GM21737 (cell line): ENCODE data around the gene SLC29A3.

Experiments
- ATAC-seq: cut with Tn5 transposase; IDR thresholded peaks from one replicate; pipeline ENCODE4 v1.9.1; 2021; ENCODE audit warnings: mild to moderate bottlenecking, moderate library complexity; ENCODE audit not compliant: unreplicated experiment

The SLC29A3 gene

DNA sequence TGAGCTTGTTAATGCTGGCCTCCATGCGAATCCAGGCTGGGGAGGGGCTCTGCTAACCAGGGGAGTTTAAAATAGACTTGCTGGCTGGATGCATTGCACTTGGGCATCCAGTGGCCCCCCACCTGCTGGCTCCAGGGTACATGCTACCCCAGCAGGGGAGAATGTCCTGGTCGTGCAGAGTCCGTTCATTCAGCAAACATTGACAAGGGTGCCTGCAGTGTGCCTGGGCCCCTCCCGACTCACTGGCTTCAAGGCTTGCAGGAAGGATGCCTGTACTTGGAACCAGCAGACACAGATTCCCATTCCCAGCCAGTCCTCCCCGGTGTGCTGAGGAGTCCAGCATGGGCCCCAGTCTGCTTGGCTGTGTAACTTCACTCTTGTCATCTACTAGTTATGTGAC is 1.5 kb downstream of the SLC29A3 start:
- no peak for ATAC-seq

DNA sequence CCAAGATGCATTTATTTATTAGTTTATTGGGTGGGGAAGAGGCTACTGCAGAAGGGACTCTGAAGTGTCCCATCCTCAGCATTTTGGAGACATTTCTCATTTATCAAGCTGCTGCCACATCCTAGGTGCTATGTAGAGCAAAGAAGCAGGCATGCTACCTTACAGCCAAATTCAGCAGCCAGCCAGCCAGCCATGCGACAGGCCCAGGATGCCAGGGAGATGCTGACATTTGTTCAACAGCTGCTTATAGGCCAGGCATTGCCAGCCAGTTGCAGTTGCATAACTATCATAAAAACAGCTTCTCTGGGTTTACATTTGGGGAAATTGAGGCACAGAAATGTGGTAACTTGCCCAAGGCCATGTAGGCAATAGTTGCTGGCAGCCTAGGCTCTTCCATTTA is 2.3 kb downstream of the SLC29A3 start:
- ATAC-seq = no peak

DNA sequence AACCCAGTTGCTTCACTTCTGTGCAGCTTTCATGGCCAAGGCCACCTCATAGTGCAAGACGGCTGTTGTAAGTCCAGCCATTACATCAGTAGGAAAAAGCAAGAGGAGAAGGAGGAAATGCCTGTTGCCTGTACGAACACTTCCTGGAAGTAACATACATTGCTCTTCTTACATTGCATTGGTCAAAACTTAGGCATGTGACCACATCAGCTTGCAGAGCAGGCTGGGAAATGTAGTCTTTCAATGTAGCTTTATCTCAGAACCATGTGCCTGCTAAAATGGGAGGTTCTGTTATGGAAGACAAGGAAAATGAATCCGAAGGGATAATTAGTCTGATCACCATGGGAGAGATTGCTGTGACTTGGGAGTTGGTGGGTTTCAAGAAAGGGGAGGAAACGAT is 4.3 kb downstream of the SLC29A3 start:
- ATAC-seq = no peak

DNA sequence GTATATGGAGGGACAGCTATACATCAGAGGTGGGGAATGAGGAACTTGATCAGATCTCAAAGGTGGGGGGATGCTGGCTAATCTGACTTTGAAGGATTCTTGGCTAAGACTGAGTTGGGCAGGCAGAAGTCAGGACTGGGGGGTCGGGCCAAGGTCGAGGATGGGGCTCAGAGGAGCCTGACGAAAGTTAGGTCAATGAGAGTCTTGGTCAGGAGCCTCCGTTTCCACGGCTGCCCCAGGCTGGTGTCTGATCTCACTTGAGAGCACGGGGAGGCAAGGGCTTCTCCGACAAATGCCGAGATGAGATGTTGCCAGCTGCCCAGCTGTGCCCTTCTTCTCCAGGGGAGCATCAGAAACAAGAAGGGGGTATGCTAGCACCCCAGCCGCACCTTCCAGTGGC is 5.7 kb downstream of the SLC29A3 start:
- ATAC-seq = no peak

DNA sequence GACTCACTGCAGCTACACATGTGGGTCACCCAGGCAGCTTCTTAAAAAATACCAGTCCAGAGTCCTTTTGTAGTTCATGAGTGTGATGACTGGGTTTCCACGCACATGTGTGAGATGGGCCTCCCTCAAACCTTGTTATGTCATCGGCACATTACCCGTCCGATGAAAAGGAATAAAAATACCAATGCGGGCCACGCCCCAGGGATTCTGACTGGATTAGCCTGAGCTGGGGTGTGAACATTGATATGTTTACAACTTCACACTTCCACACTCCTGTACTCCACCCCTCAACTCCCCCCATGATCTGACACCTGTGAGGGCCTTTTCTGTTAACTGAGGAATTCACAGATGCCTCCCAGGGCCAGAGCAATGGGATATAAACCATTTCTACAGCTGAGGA is 6.2 kb downstream of the SLC29A3 start:
- no peak for ATAC-seq

DNA sequence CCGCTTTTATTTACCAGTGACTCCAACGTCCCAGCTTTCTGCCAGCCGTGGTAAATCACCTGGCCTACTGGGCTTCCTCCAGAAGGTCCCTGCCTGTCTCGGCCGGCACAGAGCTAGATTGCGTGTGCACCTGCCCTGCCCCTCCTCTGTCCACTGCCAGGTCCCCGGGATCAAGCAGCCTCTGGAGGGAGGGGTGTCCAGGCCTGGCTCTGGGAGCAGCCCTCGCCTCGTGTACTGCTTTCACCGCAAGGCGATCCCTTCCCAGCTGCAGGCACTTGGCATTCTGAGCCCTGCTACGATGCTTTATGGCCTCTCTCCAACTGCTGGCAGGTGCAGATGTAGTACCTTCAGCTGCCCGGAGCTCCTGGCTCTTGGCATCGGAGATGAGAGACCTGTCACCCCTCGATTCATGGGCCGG is 7.4 kb downstream of the SLC29A3 start:
- no peak for ATAC-seq

DNA sequence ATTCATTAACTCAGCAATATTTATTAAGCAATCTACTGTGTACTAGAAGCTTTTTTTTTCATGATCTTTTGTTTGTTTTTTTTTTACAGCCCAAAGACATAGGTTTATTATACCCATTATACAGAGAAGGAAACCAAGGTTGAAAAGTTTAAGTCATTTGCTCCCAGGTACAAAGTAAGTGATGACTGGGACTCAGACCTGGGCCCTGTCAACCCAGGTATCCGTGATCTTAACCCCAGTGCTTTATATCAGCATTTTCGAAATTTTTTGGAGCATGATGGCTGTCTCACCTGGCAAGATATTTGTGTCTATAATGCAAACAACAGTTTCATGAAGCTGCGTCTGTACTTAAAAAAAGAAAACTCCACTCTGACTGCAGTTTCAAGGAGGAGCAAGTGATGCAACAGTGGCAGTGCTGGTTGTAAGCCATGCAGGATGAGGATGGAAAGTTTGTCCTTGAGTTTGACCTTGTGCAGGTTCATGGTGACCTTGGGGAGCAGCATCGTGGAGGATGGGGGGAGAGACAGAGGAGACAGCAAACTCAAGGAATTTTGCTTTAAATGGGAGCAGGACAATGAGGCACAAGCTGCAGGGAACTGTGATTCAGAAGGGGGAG is 11.8 kb downstream of the SLC29A3 start:
- no peak for ATAC-seq

DNA sequence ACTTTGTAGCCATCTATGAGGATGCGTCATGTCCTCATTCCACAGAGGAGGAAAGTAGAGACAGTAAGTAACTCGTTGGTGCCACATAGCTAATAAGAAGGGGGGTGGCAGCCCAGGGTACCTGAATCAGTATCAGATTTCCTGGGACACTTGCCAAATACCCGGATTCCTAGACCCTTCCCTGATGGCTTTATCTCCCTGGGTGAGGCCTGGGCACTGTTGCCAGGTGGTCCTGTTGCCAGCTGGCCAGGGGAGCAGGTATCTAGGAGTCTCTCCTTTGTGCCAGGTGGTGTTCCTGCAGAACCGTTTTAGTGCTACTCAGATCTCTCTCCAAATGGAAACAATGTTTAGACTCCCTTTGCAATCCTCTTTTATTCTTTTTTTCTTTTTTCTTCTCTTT is 12.7 kb downstream of the SLC29A3 start:
- ATAC-seq = no peak

DNA sequence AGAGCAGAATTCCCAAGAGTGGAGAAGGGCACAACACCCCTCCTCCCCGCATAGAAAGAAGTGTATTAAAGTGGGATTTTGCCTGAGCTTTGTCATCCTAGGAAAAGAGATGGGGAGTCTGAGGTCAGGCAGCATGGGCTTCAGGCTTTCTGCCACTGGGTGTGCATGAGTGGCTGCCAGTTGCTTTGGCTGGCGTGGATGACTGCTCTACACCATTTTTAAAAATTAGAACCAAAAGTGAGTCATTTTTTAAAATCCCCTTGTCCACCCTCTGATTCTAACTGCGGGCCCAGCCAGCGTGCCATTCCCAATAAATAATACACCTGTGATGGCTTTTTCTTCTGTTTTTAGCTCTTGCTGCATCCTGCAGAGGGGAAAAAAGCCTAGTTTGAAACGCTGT is 13.4 kb downstream of the SLC29A3 start:
- ATAC-seq = no peak

DNA sequence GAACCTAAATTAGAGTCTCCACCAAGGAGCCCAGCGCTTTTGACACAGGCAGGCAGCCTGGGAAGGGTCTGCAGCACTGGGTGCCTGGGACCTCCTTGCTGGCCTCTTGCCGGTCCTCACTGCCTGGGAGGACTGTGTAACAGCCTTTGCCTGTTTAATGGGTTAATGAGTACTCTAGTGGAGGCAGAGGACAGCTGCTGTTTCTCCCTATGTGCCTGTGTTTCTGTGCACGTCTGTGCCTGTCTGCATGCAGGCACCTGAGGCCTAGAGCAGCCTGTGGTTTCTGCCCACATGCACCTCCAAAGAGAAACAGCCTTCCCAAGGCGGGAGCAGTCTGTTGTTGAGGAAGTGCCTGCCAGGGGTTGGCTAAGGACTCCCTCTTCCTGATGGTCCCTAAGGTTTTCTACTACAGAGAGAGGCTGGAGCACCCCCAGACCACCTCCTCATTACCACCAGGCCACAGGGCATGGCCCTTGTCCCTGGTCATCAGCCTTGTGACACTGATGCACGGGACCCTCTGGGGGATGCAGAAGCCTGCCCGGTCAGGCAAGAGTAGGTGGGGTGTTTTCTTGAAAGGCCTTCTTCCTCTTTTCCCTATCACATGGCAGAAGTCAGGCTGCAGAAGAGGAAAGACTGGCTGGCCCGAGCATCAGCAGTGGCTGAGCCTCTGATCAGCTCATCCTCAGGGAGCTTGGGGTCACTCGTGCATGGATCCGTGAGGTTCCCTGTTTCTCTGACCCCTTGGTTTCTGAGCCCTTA is 14.2 kb downstream of the SLC29A3 start:
- ATAC-seq = no peak

DNA sequence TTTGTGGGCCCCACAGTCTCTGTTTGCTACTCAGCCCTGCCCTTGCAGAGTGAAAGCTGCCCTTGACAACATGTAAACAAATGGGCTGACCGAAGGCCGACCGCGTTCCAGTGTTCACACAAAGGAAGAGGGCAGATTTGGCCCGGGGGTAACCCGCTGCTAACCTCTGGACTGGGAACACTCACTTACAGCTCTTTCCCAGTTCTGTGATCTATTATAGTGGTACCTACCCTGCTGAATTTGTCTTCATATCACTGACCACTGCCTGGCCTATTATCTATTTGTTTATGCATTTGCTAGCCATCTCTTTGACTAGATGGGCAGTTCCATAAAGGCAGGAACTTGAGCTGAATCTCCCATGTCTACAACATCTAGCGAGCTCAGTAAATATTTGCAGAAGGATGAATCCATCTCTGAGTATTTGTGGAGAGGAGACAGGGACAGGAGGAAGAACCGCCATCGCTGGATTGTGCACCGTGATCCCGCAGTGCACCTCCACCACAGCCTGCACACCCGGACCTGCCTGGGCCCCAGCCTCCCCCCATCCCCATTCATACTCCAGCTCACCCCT is 15.2 kb downstream of the SLC29A3 start:
- no peak for ATAC-seq

DNA sequence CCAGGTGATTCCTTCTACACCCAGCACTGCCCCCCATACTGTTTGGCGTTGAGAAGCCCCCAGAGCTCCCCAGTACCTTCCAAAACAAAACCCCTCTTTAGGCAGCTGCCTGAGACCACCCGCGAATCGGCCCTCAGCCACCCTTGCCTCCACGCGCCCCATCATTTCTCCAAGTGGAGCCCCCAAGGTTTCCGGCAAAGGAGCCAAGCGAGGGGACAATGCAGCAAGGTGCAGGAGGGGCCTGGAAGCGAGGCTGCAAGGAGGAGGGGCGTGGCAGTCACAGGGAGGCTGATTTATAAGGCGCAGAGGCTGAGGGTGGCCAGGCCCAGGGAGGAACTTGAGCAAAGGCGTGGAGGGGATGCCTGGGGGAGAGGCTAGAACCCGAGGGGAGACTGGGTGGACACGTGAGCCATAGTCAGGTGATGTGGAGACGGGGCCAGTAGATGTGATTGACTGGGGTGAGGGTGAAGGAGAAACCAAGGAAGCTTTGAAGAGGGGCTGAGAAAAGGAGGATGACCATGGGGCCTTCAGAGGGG is 16.2 kb downstream of the SLC29A3 start:
- no peak for ATAC-seq

DNA sequence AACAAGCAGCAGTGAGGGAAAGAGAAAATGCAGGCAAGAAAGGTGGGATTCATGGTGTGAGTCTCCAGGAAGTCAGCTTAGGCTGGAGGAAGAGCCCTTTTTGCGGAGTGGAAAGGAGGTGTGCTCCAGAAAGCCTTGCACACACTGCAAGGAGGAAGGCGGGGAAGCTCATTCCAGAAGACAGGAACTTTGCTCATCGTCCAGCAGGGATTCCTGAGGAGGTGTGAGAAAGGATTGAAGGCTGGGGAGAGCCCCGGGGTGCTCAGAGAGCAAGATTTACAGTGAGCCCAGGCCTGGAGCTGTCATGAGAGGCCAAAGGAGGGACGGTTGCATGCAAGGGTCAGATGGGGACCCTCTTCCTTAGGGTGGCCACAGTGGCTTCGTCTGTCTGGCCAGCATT is 17.6 kb downstream of the SLC29A3 start:
- ATAC-seq = no peak

DNA sequence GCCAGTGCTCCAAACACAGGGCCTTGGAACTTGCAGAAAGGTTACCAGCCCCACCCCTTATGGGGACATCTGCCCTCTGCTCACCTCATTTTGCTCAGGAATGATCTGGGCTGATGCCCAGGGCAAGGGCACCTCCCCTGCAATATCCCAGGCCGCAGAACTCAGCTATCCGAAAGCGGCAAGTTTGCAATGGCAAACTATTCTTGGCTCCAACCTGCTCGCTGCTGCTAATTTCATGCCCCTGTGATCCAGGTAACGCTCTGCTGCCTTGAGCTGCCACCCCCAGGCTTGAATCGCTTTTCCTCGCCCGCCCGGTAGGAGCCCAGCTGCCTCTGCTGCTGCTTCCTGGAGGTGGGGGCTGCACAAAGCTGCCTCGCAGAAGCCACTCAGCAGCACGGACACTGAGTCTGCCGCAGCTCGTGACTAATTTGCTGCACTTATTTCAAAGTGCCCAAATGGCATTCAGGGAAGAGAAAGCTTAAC is 18.2 kb downstream of the SLC29A3 start:
- ATAC-seq = no peak

DNA sequence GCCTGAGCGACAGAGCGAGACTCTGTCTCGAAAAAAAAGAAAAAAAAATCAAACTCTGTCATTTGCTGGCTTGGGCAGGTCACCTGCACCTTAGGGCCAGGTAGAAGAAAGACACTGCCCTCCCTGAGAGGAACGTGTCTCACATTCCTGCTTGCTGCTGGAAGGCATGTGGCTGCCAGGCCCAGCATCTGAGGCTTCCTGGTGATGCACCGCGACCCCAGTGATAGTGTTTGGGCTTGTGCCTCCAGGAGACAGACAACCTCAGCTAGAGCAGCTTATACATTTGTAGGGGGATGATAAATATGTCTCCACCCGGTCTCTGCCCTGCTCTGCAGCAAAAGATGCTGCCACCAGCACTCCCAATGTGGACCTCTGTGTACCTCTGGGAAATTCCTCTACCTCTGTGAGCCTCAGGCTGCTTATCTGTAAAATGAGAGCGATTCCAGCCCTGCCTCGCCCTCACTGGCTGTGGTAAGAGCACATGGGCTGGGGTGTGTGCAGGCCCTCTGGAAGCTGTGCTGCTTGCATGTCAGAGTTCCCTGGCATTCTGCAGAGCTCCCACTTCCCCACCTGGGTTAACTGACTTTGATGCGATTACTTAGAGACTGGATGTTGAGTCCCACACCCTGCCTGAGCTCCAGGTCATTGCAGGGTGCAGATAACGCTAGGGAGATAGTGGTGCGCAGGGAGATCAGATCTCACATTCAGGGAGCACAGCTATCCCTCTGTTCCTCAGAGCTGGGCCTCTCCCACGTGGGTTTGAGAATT is 19.9 kb downstream of the SLC29A3 start:
- no peak for ATAC-seq

DNA sequence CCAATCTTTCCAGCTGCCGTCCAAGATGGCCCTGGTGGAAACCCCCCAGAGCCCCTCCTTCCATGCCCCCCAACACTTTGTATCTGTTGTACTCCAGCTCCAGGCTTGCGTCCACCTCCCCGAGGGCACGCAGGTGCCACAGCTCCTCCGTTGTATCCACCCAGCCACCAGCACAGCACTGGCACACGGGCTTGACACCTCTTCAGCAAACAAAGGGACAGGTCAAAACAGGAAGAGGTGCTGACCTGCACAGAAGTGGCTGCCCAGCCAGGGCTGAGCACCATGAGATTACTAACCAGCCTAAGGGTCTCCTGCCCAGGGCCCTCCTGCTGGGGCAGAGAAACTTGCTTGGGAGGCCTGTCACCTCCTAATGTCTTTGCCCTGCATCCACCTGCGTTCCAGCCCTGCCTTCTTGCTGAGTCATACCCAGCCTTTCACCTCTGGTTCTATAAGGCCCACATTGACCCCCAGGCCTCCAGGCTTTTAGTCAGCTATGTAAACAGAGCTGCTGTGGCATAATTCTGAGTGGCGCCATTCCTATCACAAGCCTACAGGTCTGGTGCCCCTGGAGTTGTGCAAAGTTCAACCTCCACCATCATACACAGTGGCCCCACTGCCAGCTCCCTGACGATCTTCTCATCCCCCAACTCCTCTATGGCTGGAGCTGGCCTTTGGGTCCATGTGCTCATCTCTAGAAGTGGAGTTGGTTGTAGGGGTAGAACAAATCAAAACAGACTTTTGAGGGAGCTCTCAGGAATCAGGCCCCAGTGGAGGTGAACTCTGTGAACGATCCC is 20.9 kb downstream of the SLC29A3 start:
- no peak for ATAC-seq

DNA sequence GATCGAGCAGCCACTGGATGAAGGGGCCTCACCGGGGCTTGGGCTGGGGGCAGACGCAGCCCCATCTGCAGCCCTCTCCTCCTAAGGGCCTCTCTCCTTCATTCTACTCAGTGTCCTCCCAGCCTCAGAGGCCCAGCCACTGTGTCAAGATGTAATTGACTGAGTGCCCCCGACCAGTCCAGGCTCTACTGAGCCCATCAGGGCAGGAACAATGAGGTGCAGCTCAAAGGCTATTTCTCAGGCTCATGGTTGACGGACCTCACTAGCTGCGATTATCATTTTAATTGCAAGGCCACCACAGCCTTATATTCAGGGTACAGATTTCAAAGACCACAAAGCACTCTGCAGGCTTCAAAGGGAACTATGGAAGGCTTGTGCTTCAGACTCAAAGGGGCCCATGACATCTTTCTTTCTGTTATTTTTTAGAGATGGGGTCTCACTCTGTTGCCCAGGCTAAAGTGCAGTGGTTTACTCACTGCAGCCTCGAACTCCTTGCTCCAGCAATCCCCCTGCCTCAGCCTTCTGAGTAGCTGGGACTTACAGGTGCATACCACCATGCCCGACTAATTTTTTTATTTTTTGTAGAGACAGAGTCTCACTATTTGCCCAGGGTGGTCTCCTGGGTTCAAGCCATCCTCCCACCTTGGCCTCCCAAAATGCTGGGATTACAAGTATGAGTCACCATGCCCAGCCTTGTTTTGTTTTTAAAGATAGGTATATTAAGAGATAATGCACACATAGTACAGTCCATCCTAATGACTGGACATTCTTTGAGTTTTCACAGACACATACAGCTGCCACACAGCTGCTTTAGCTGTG is 23.7 kb downstream of the SLC29A3 start:
- ATAC-seq = no peak

DNA sequence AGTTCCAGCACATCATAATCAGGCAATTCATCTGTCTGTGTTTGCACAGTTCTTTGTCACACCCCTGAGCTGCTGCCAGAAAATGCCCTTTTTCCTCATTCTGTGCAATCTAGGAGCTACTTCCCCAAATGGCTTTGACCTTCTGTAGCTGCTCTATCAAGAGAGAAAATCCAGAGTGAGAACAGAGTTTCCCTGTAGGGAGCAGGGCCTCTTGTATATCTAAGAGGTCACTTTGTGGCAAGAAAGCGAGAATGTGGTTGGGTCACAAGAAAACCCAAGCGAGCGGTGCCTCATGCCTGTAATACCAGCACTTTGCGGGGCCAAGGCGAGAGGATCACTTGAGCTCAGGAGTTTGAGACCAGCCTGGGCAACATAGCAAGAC is 24.3 kb downstream of the SLC29A3 start:
- ATAC-seq = no peak

DNA sequence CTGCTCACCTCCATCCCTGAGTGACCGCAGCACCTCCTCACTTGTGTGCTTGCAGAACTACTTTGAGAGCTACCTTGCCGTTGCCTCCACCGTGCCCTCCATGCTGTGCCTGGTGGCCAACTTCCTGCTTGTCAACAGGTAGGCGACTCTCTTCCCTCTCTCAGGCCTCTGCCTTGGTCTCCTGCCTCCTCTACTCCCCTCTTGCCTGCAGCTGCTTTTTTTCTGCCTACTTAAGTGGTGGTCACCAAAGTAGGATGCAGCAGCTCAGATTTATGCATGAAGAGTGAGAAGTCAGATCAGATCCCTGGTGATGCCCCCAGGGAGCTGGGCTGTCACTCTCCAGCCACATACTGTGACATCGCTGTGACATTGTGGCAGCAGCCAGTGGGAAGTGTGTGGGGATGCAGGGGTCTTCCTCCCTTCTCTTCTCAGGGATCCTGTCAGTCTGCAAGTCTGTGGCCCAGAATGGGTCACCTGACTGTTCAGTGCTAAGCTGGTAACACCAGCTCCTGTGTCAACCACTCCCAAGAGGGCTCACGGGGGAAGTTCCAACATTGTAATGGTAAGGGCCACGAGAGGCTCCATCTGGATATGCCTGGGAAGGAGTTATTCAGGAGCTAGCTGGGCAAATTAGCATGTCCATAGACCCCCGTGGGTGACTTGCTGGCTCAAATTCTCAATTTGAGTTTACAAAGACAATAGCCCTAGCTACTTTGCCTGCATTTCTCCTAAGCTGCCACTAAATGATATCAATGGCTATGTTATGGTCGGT is 25.3 kb downstream of the SLC29A3 start:
- no peak for ATAC-seq
